Hippocampal formation (tissue), 2 donors: ENCODE results near the gene MAP2.

Source experiments
- DNase-seq, 2 donors: peaks; one replicate each; lab custom pipeline; 2025; lab: John Stamatoyannopoulos, UW

The MAP2 gene

DNA sequence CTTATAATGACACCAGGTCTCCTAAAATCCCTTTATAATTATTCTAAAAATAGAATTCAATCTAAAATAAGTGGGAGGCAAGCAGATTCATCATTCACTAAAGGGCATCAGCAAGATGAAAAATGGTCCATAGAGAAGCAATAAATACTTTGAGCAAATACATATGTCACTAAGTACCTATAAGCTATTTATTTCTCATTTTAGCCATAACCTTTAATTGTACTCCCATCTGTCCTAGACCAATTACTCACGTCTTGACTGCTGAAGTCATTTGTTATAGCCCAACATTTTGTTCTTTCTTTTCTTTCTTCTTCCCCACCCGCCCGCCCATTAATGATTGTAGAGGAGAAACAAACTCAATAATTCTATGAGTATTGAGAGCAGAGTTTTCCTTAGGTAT lies 105.7 kb downstream of the MAP2 start:
- no peak for DNase-seq

DNA sequence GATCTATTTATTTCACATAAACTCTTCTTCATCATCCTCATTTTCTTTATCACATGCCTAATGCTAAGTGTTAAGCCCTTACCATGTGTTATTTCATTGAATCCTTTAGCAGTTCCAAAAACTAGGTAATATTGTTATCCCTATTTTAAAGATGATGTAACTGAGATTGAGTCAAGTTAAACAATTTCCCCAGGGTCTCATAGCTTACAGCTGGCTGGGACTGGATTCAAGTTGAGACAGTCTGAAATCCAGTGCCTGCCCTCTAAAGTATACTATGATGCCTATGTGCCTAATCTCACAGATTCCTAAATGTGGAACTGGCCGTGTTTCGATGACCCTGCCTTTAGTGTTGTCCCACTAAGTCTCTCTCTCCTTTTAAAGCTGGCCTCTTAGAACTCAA lies 108.5 kb downstream of the MAP2 start:
- no peak for DNase-seq

DNA sequence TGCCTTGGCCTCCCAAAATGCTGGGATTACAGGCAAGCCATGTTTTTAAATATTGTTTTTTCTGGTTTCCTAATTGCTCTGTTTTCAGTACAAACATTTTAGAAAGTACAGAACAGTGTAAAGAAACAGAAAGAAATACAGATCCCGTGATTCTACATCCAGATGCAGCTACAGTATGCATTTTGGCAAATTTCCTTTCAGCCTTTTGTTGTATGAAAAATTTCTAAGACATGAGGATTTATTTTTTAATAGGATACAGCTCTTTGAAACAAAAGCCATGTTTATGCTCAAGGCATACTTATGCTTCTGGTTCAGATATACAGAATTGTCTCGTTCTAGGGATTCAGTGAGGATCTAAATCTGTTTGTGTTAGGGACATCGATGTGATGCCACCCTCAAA lies 109.5 kb downstream of the MAP2 start:
- DNase-seq, result no peak

DNA sequence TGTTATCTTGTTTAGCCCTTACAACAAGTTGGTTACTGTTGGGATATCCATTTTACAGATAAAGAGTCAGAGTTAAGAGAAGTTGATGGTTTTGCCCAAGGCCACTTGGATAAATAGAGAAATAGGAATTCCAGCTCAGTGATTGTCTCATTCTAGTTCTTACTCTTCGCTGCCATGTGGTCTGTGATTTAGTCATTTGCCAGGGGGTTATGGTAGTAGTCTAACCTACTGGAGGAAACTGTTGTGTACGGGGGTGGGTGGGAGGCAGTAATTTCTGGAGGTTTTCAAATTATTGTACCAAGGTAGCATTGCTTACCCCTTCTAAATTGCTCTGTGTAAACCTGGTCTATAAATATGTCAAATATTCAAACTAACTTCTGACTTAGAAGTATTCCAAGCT lies 110.4 kb downstream of the MAP2 start:
- no peak for DNase-seq

DNA sequence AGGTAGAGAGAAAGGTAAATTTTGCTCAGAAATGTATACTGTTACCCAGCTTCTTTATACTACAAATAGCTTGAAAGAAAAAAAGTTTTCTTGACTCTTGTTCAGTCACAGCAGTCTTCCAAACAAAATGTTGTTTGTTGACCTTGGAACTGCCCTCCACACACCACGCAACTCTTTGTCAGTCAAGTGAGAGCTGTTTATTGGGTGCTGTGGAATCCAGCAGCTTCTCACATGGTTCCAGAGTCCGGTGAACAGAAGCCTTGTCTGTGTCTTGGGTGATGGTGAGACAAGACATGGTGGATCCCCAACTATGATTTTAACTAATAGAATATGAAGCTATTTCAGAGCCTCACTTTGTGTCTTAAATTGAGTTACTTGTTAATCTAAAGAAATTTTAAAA lies 112.5 kb downstream of the MAP2 start:
- DNase-seq, result no peak

DNA sequence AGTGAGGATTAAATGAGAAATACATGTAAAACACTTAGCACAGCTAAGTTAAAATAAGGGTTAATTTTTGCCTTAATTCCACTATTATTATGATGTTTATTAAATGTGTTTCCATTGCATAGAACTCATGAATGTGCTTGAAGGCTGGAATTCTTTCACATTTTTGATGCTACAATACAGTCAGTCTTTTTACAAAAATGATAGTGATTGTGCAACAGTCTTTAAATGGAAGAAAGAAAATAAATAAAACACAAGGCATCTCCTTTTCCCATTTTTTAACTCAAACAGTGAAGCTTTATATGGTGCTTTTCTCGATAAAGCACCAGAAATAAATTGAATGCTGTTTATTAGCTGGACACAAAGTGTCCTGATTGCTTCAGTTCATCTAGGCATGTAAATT lies 123.9 kb downstream of the MAP2 start:
- no peak for DNase-seq

DNA sequence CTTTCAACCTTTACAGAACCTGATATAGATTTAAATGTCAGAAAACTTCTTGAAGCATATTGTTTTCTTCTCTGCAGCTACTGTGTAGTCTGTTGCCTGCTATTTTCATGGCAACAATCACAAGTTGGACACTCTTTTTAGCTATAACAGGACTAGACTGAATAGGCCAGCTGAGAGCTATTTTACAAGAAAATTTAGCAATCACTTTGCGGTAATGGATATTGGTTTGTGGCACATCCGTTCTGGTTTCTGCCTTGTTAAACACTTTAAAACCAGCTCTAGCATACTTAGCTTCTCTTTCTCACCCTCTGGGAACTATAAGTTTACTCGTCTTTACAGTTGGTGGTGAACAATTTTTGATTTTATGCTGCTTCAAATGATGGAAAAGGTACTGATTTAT lies 125.7 kb downstream of the MAP2 start:
- DNase-seq, result no peak

DNA sequence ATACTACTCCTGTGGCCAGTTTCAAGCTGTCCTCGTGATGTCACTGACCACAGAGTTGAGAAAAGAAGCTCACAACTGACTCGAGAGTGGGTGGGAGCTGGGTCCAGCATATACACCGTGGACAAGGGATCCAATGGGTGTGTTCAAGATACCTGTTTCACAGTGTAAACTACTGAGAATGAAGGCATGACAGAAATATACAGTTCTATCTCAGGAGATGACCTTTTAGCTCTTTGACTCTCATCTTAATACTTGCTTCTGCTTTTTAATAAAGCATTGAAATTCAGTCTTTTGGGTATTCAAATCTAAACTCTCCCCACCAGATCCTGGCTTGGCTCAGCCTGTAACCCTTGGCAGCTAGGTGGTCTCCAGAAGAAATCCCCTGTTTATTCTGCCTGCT lies 130.1 kb downstream of the MAP2 start:
- no peak for DNase-seq

DNA sequence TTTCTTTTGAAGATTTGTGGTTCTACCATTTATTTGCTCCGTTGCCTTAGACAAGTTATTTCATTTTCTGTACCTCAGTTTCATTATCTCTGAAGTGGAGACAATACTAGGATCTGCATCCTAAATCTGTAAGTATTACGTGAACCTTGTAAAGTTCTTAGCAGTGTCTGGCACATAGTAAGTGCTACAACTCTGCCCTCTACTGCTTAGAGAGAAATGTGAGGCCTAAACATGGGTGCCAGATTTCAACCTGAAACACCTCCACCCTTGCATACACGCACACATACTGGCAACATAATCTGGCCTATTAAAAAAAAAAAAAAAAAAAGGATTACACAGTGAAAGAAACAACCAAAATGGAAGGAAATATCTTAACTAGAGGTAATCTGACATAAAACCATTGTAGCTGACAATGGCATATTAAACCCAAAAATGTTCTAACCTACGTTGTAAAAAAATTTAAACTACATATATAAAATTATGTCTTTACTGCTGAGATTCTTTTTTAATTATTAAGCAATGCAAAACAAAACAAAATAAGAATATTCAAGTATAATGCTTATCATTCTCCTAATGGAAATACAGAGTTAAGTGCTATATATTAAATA lies 132.6 kb downstream of the MAP2 start:
- DNase-seq, result no peak

DNA sequence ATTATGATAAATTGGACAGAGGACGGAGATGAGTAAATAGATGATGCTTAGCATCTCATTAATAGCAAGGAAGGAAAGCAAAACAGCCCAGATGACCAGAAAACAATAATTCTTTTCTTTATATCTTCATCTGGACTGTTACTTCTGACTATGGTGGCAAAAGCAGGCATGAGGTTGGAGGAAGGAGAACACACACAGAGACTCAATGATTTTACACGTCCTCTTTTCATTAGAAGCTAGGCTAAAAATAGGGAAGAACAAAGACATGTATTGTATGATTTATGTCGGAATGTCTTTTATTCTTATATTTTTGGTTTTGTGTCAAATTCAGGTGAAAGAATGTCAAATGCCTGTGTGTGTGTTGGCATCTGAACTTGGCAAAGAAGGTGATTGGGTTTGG lies 137.1 kb downstream of the MAP2 start:
- DNase-seq, result no peak

DNA sequence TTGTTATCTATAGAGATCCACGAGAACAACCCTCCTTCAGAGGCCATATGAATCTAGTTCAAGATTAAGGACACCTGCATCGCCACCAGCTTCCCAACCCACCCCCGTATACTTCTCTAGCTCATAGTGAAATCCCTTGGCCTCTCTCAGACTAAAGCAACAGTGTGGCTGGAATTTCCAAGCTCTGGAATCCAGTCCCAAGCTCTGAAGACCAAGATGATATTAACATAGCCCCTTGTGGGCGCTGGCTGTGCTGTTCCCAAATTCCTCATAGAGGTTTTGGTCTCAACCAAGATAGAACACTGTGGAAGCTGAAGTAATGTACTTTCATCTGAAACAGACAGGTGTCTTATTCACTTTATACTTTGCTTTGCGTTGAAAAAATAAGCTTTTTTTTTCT lies 139.6 kb downstream of the MAP2 start:
- no peak for DNase-seq

DNA sequence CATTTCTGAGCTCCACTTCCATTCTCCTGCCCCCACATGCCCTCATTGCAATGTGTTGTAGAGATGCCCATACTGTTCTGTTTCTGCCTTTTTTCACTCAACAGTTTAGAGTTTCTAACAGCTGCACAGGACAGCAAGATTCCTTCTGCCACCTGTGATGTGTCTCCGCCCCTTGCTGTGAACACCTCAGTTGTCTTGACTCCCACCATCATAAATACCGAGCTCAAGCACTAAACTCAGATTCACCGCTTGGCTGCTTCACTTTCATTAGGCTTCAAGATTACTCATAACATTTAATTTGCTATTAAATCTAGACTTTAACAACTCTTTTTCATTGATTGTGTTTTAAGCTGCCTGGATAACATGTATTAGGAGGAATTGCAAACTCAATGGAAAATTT lies 141.0 kb downstream of the MAP2 start:
- no peak for DNase-seq

DNA sequence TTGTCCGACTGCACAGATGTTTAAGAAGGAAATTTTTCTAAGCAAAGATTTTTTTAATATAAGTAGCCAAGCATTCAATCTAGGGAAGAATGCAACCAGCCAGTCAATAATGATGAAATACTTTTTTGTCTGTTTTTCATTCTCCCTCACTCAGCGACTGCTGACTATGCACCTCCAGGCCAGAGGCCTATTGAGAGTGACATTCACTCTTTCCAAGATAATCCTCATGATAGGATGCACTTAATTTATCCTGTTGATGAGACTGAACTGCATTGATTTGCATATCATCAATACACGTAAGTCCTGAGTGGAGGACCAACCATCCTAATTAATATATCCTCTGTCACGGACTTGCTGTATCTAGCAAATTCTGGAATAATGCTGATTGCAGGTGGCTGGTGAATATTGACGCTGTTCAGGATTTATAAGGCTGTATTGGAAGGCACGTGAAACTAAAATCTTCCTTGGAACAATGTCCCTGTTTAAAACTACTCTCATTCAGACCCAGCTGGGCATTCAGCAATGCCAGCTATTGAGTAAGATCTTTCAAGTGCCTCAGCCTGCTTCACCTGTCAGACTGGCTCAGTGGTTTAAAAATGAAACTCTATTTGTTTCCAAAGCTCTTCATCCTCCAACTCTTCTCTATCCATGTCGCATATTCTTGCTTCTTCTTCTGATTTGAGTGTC lies 142.2 kb downstream of the MAP2 start:
- DNase-seq, result no peak

DNA sequence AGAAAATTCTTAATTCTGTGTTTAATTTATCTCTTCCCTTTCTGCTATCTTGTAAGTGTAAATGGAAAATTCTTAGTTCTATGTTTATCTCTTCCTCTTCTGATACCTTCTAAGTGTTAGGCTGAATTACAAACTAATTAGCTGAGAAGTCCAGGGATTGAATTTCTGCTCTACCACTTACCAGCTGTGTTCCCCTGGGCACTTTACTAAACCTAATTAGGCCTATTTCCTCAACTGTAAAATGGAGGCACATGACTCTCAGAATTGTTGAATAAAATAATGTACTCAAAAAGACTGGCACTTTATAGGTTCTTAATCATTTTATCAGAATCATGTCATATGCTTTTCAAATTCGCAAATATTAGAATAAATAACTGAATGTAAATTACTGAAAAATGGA lies 146.3 kb downstream of the MAP2 start:
- no peak for DNase-seq

DNA sequence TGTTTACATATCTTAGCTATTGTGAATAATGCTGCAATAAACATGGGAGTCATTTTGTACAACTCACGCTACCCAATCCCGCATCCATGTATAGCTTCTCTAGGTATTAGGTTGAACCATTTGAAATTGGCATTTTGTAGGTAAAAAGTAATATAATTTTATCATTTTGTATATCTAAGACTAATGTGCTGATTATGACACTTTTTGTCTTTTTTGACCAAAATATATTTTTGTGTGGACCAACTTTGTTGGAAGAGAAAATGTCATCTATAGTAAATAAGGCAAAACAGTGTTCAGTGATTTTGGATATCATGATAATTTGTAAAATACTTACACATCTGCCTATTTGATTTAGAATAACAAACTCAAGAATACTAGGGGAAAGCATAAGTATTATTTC lies 150.7 kb downstream of the MAP2 start:
- DNase-seq, result no peak

DNA sequence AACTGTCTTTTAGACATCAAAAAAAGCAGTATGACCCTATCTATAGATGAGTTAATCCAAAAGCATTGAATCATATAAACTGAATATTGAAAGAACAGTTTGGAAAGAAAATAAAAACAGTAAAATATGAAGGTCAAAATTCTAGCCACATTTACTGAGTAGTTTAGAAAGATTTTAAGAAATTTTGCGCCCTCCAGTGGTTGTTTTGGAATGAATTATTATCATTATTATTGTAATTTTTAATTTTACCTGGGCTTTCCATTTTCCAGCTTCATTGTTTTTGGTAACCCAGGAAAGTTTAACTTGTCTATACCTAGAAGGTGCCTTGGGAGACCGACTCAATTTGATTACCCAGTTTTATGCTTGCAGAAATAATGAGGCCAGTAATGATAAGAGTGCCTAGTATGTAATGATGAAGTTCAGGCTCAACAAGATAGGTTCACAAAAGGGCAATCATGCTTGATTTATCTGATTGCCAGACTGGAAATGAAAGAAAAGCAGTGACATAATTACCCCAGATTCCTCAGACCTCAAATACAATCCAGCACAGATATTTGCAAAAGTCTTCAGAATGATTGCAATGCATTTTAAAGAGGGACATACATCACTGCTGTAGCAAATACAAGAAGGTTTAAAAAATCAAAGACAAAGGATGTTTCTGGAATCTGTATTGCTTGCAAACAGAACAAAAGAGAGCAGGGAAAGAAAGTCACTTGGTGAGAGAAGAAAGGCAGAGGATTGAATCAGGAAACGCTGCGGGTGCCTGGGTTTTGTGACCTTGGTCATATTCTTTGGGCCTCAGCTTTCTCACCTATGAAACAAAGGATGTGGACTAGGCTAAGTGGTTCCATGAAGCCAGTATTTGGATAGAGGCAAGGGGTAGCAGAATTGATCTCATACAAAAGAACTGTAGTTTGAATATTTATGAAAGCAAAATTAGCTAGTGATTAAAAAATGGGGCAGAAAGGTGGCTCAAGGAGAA lies 153.8 kb downstream of the MAP2 start:
- DNase-seq, result no peak

DNA sequence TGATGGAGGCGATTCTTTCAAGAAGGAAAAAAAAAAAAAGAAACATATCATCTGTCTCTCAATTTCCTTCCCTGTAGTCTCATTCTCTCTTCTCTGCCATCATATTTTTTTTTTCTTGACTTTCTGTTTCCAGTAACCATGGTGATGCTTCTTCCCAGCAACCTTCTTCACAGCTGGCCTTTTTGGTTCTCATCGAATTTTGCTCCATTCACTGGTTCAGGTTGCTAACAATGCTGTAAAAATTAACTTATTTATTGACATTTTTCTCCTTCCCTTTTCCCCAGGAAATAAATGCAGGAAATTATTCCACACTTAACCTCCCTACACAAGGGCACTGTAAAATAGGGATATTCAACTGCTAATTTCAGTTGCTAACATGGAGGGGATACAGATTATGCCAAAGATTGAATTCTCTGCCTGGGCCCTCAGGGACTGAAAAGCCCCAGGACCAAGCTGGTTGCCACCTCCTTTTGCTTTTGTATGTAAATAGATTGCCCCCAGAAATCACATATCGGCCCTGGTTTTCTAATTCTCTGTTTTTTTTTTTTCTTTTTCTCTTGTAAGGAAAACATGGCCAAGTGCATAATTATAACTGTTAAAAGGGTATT lies 154.7 kb downstream of the MAP2 start:
- DNase-seq, result no peak

DNA sequence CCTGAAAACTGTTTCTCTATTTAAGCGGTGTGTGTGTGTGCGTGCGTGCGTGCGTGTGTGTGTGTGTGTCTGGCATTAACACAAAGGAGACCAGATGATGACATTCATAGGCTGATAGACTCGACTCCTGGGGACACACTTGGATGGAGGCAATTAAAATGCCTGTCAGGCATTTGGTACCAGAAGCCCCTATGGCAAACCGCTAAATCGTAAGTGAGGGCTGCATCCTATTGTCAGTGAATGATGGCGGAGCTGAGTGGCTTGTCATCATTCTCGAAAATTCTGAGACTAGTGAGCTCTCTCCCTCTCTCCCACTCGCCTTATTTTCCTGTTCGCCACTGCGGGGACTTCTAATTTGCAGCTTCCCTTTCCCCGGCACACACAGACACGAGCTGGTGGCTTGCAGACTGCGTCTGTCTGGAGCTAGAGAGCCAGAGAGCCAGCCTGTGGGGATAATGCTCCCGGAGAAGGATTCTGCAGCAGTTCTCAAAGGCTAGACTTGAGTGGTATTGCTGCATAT lies 155.4 kb downstream of the MAP2 start:
- DNase-seq, result peak; percentile 51 to 60

DNA sequence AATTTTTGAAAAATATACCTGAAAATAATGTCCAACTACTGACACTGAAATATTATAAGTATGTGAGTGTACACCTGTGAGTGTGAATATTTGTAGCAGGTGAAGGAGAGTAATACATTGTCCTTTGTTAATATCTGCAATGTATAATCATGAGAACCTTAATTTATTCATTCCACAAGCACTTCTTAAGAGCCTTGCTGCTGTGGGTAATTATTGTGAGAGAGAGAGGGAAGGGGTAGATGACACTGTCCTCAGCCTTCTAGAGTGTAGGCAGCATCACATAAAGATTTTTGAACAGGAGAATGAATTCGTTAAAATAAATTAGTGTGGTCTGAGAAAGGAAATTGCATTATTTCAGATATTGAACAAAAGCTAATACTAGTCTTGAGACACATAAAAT lies 157.2 kb downstream of the MAP2 start:
- DNase-seq, result no peak

DNA sequence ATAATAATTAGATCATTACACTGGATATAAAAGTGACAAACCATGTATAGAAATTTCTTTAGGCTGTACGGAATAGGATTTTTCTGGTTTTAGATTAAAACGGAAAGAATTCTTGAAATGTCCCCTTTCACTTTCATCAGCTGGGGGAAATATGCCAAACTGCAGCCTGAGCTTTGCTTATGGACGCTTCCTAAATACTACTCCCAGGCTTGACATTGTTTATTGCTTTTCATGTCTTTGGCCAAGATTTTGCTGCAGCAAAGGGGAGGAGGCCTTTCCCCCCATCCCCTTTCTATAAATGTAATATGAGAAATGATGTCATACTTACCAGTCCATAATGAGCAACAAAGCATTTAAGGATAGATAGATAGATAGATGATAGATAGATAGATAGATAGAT lies 158.4 kb downstream of the MAP2 start:
- no peak for DNase-seq

DNA sequence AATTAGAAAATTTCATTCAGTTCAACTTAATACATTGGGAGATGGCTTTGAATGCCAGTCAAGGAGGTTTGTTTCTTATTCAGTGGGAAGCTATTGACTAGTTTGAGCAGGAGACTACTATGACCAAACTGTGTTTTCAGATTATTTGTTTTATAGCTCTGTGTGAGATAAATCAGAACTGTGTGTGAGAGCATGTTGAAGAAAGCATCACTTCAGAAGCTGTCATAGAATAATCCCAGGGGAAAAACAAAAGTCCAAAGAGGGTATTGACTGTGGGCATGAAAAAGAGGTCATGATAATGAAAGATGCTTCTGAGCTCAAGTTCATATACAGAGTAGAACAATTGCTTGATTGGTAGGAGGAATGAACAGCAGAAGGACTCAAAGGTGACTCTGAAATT lies 160.6 kb downstream of the MAP2 start:
- DNase-seq, result no peak

DNA sequence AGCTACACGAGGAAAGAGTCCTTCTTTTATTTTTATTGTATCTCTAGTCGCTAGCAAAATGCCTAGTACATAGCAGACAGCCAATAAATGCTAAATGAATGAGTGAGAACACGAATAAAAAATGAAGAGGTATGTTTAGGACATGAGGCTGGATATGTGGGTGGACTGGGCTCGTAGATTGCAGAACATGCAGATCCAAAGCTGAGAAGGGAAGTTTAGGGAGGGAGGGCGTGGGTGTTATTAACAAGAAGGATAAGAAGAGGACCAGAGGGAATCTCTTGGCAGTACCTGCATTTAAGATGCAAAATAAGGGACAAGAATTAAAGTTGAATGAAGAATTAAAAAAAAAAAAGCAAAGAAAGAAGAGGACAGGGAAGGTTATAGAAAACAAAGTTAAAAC lies 161.1 kb downstream of the MAP2 start:
- no peak for DNase-seq
